ENCODE measurements around the gene AGA.
A peak's percentile ranks its signal among the peaks of the same experiment; 100 is the strongest.

AGA gene

DNA sequence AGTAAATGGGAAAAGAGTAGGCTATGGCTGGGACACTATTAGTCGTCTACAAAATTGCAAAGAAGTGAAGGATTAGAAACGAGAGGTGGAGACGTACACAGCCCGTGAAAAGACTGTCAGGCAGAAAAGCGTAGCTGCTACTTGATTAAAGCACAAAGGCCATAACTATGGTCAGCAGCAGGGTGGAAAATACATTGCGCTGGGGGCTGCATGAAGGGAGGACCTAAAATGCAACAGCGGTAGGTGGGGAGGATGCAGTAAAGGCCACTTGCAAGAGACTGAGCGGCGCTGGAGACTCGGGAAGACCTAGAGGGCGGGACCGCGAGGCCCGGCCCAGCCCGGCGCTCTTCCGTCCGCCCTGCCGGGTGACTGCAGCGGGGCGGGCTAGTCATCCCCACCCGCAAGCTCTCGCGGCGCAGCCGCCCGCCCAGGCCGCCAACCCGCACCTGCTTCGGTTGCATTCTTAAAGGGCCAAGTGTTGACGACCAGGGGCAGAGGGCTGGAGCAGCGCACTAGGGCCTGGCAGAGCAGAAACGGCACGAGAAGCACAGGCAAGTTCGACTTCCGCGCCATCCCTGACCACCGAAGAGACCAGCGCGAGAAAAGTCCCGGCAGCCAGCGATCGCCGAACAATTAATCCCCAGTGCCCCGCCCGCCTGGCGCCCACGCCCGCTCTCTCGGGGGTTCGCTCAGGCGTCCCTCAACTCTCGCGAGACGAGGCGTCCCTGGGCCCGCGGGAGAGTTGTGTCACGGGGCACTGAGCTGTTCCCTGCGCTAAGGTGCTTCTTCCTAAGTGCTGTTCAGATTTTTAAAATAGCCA, at the start of gene AGA:
TSS of gene AGA (minus strand) at position 635 of the 820 bp plus-strand sequence. CDS start at position 573, 62 bp downstream.
- DNase-seq, result peak; percentile 94

DNA sequence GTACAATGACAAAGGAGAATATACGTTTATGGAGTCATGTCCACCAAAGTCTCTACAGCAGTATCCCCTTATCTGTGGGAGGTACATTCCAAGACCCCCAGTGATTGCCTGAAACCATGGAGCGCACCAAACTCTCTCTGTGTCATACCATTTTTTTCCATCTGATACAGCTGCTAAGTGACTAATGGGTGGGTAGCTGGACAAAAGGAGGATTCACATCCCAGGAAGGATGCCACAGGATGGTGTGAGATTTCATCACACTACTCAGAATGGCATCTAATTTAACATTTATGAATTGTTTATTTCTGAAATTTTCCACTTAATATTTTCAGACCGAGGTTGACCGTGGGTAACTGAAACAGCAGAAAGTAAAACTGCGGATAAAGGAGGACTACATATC, 49.8 kb upstream of the AGA start:
- no peak for DNase-seq

DNA sequence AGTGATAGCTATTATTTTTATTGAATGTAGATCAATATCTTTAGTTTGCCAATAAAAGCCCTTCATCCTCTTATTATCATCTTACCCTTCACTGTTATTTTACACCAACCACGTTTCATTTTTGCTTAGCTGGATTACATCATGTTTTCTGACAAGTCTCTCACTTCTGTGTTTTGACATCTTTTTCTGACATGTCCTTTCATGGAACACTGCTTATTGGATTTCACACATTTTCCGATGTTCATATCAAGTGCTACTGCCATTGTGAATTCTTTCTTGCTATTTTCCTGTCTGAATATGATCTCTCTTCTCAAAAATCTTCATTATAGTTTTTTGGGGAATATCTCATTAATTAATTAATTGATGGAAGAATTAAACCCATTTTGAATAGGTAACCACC, 48.5 kb upstream of the AGA start:
- no peak for DNase-seq

DNA sequence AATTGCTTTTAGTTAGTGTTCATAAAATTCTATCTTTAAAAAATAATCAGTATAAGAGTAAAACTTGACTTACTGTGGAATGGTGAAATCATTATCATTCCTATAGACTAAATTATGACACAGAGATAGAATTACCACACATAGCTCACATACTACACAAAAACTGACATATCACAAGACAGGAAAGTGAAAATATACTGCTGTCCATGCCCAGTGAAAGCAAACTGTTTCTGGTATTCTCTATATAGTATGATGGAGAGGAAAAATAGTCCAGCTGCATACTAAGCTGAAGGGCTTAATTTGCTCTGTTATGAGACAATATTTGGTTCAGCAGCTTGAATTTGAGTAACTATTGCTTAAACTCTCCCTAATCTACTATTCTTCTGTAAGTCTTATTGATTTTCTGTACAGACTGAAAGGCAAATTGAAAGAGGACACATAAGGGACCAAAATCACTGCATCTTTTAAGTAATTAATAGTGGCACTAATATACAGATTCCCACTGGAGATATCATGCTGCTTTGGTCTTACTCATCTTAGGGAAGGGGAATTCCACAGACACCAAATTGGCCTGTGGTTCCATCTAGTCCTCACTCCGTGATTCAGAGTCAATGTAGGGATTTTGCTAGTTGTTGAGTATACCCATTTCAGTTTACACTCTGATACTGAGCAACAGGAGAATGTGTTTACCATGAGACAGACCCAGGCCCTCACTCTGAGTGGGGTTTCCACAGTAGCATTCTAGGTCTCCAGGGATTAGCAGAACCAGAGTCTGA, 47.4 kb upstream of the AGA start:
- DNase-seq, result no peak

DNA sequence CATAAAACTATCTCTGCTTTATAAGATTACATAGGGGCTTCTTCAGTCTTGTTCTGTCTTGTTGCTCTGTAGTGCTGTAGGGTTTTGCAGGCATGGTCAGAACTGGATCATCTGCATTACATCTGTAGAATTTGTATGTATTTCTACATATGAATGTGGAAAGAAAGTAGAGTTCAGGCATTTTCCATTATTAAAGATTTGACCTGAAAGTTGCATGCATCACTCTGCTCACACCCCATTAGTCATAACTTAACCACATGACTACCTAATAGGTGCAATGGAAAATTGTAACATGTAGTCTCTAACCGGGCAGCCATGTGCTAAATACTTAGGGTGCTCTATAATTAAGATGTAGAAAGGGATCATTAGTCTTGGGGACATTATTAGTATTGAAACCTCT, 45.7 kb upstream of the AGA start:
- DNase-seq, result no peak

- DNase-seq, result no peak
These were observed 43.3 kb upstream of the AGA start for GRCh38 chr4:177485528-177485927.

DNA sequence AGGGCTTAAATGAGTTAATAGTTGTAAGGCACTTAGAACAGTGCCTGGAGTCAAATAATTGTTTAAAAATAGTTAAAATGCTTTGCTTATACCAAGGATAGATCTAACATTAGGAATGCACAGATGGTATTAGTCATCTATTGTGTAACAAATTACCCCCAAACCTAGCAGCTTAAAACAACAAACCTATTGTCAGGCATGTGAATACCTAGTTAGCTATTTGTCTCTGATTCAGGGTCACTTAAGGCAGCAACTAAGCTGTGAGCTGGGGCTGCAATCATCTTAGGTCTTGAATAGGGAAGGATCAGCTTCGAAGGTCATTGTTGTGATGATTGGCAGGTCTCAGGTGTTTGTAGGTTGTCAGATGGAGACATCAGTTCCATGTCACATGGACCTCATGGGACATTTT, 42.4 kb upstream of the AGA start:
- no peak for DNase-seq

- DNase-seq, result no peak
These were observed 41.5 kb upstream of the AGA start for GRCh38 chr4:177483760-177484159.

- no peak for DNase-seq
These were observed 41.0 kb upstream of the AGA start for GRCh38 chr4:177483271-177483670.

GRCh38 chr4:177482367-177482766, 40.1 kb upstream of the AGA start:
- no peak for DNase-seq

DNA sequence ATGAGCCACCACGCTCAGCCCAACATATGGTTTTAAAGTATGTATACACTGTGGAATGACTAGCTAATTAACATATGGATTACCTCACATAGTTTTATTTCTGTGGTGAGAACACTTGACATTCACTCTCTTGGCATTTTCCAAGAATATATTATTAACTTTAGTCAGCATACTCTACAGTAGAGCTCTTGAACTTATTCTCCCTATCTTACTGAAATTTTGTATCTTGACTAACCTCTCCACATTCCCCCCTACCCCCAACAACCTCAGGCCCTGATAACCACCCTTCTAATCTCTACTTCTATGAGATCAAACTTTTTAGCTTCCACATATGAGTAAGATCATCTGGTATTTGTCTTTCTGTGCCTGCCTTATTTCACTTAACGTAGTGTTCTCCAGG, 38.6 kb upstream of the AGA start:
- DNase-seq, result no peak

- DNase-seq, result no peak
These were observed 36.8 kb upstream of the AGA start for GRCh38 chr4:177479063-177479462.

GRCh38 chr4:177478496-177478895, 36.3 kb upstream of the AGA start:
- no peak for DNase-seq

DNA sequence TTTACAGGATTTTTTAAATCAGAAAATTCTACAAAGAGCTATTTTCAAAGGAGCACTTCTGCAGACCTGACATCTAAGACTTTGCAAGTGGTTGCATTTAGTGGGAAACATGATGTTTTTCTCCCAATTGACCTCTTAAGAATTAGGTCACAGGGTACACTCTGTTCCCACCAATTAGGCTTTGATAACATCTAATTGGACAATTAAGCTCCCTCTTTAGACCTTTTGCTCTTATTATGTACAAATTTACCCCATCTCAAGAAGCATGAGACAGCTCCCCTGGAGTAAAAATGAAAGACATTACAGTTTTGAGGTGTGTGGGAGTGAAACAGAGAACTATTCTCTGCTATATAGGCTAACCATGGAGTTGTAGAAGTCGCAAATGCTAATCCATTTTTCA, 31.8 kb upstream of the AGA start:
- no peak for DNase-seq

- DNase-seq, result no peak
These were observed 21.8 kb upstream of the AGA start for GRCh38 chr4:177464026-177464425.

DNA sequence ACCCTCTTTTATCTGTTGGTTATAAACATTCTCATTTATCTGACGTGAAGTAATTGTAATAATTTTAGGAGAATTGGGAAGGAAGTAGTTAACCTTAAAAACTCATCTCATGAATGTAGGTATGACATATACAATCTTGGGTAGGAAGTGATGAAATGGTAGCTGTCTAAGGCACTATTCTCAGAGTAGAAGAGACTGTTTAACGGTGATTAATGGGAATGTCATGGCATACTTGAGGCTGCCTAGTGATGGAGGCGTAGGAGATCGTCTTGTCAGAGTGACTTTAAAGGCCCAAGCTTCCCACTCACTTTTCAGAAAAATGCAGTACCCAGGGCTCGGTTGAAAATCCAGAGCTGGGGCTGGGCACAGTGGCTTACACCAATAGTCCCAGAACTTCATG, 19.4 kb upstream of the AGA start:
- no peak for DNase-seq

DNA sequence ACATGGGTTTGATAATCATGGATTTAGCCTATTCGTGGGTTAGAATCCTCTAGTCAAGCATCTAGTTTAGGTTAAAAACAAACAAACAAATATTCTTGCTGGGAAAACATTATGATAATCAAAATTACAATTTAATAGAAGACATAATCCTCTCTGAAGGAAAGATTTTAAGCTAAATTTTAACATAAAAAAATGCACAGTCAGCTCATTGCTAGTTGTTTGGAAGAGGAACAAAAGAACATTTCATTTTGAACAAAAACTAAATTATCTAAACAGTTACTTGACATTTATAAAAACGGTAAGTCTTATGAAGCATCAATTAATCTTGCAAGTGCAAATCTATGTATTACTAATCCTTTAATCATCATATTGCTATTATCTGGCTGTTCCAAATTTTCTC, 18.2 kb upstream of the AGA start:
- no peak for DNase-seq

DNA sequence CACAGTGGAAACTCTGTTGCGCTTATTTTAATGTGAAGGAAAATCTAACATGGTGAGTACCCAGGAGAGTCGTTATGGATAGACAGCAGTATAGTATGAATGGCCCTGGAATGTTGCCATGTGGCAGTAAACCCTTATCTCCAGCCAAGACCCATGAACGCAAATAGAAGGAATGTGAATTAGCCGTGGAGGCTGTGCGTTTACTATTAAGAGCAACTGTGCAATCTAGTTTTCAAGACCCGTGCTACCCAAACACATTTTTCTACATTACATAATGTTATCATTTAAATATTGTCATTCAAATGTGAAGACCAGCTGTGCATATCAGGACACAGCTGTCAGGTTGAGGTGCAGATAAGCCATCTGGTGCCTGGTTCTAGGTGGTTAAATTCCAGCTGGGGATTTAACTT, 13.3 kb upstream of the AGA start:
- peak; percentile 34 for DNase-seq

GRCh38 chr4:177453116-177453515, 10.9 kb upstream of the AGA start:
- no peak for DNase-seq

GRCh38 chr4:177451108-177451500, 8.9 kb upstream of the AGA start:
- DNase-seq, result no peak

GRCh38 chr4:177450426-177451107, 8.3 kb upstream of the AGA start:
- no peak for DNase-seq

GRCh38 chr4:177448850-177449249, 6.6 kb upstream of the AGA start:
- DNase-seq, result no peak

- no peak for DNase-seq
These were observed 5.3 kb upstream of the AGA start for GRCh38 chr4:177447417-177448004.

All from DMS153 (cell line).